Lower lobe of right lung (tissue), 2 donors: ENCODE measurements around the gene TPM3. TPM values are rescaled to one million over a fixed set of nuclear protein-coding genes. Genes with fewer than 3 reads are reported as not detected.

ENCODE experiments used
- ATAC-seq, 2 donors: fragments of 200-7000 bp; cut with Tn5 transposase; one replicate each; pipeline ENCODE4 v1.9.1; 2020 to 2022; ENCODE audit warnings: mild to moderate bottlenecking in 2 of 2, moderate library complexity in 2 of 2
- DNase-seq: peaks from one replicate; pipeline ENCODE4 v3.0.0-alpha.2; 2020
- H3K27ac ChIP-seq: fragments of 200-600 bp; one replicate; pipeline ENCODE4 v1.8.0; 2022
- H3K27me3 ChIP-seq: fragments of 200-600 bp; one replicate; pipeline ENCODE4 v1.8.0; 2022; ENCODE audit warnings: low read depth
- H3K36me3 ChIP-seq: fragments of 200-600 bp; one replicate; pipeline ENCODE4 v1.8.0; 2022; ENCODE audit warnings: mild to moderate bottlenecking
- H3K4me1 ChIP-seq: fragments of 200-600 bp; one replicate; pipeline ENCODE4 v1.8.0; 2022
- H3K4me3 ChIP-seq: fragments of 200-600 bp; one replicate; pipeline ENCODE4 v1.8.0; 2022; ENCODE audit warnings: mild to moderate bottlenecking
- H3K9me3 ChIP-seq: fragments of 200-600 bp; one replicate; pipeline ENCODE4 v1.8.0; 2022
- intact Hi-C: fragments of 100-400 bp; cut with DNase I; formaldehyde crosslinking; loops from one replicate; pipeline ENCODE4 v1.11.0; 2022
- total RNA-seq: library from RNA; stranded (reverse); fragmentation: NEBNext Ultra II Directional; extraction: Animal tissue kit (Norgen Biotek cat#: 25700); gene quantifications from one replicate; pipeline ENCODE4 v1.2.1, GENCODE V29; 2021
- TF ChIP-seq, protein P1 (sequence below): fragments of 200-600 bp; IDR thresholded peaks from one replicate; pipeline ENCODE4 v1.8.0; 2022; ENCODE audit warnings: antibody characterized with exemption, mild to moderate bottlenecking
- donor health status: DM: no; HTN: yes; CAD: no; lungs with severe emphysema.

Gene TPM3
- total RNA-seq, 1 donor from 2014 or later = 334 TPM

DNA sequence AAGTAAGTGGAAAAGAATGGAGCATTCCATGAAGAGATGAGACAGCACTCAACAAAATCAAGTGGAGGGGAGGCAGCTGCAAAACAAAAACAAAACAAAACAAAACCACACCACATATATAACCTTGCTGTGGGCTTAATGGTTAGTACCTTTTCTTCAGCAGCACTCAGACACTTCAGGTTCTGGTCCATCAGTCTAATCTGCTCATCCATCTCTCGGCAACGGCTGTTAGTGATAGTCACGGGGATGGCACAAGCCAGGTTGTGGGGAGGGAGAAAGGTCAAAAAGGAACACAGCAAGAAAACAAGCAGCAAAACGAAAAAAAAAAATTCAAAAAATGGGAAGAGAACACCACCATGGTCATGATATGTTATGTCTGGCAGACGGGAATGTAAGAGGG, 20.0 kb downstream of the TPM3 start:
- Histone ChIP-seq H3K36me3 (peaks cover 93% of the 10 kb centered on the region), H3K27me3 (no peaks in the 10 kb centered on the region), H3K27ac (no peak overlapping the region), H3K4me1 (peaks cover 19% of the 10 kb centered on the region), H3K9me3 (no peaks in the 10 kb centered on the region), H3K4me3 (no peak overlapping the region)
- DNase-seq = no peak
- intact Hi-C loops = no loop called here
- ATAC-seq = no peak
- TF ChIP-seq, protein P1, sequence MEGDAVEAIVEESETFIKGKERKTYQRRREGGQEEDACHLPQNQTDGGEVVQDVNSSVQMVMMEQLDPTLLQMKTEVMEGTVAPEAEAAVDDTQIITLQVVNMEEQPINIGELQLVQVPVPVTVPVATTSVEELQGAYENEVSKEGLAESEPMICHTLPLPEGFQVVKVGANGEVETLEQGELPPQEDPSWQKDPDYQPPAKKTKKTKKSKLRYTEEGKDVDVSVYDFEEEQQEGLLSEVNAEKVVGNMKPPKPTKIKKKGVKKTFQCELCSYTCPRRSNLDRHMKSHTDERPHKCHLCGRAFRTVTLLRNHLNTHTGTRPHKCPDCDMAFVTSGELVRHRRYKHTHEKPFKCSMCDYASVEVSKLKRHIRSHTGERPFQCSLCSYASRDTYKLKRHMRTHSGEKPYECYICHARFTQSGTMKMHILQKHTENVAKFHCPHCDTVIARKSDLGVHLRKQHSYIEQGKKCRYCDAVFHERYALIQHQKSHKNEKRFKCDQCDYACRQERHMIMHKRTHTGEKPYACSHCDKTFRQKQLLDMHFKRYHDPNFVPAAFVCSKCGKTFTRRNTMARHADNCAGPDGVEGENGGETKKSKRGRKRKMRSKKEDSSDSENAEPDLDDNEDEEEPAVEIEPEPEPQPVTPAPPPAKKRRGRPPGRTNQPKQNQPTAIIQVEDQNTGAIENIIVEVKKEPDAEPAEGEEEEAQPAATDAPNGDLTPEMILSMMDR = no peak

DNA sequence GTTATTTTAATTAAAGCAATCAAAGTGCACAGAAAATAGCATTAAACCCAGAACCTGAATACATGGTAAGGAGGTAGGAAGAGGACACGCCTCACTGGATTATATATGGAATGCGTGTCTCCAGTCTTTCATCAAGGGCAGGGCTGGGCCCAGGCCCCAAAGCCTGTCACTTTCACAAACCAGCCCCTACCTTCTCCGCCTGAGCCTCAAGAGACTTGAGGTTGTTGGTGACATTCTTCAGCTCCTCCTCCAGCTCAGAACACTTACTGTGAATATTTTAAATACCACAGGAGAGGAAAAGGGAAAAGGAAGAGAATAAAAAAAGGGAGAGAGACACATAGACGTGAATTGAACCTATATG, 20.7 kb downstream of the TPM3 start:
- Histone ChIP-seq H3K4me1 (peaks cover 12% of the 10 kb centered on the region), H3K36me3 (peaks cover 100% of the 10 kb centered on the region), H3K27me3 (no peaks in the 10 kb centered on the region), H3K4me3 (no peak overlapping the region), H3K27ac (no peak overlapping the region), H3K9me3 (no peaks in the 10 kb centered on the region)
- DNase-seq (no peak), ATAC-seq (peak; percentile 66 to 73)
- intact Hi-C loops = no loop called here
- TF ChIP-seq, protein P1 = no peak

DNA sequence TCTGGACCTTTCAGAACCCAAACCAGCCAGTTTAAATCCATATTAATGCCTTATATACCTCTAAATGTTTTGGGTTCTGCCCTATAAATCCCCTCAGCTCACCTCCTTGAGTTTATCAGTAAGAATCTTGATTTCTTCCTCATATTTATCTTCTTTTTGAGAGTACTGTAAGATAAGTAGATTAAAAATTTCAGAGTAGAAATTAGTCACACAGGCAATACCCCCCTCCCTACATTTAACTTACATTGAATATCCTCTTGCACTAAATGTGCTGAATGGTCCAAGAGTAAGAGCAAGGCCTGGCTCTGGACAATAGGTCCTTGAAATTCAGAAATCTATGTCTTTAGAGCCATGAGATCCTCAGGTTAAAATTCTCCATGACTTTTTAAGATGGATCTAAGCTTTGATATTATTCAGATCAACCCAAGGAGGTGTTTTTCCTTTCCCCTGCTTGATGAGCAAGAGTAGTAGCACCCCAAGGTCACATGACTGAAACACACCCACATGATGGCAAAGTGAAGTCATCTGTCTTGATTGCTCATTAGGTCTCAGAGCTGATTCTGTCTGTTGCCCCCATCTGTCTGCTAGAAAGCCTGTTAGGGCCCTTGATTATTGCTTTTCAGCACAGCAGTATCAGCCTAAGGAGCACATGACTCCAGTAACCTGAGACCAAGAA, 21.2 kb downstream of the TPM3 start:
- no peaks in the 10 kb centered on the region for H3K27me3 ChIP-seq

DNA sequence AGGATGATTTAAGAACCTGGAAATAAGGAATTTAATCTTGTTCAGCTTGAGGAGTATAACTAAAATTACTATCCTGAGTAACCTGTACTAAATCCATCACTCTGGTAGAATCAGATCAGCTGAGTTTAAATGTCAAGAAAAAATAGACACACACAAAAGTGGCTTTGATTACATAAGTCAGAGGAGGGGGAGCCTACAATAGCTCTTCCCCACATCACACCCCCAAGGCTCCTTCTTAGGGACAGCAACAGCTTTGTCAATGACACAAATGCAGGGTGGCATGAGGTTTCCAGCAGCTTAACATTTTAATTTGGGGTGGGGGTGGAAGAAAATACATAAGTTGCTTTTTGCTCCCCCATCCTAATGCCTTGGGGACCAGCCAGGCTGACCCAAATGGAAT, 24.4 kb downstream of the TPM3 start:
- no peaks in the 10 kb centered on the region for H3K4me1 ChIP-seq
- ATAC-seq (no peak), DNase-seq (no peak)
- no peaks in the 10 kb centered on the region for H3K27me3 ChIP-seq
- peaks cover 100% of the 10 kb centered on the region for H3K36me3 ChIP-seq
- TF ChIP-seq, protein P1 = no peak
- no peak overlapping the region for H3K4me3 ChIP-seq
- intact Hi-C loops = no loop called here
- no peak overlapping the region for H3K27ac ChIP-seq
- no peaks in the 10 kb centered on the region for H3K9me3 ChIP-seq

More for the DNA sequence above, 21.2 kb downstream of the TPM3 start:
- intact Hi-C loops = no loop called here
- H3K4me3 ChIP-seq = no peak overlapping the region
- ATAC-seq (peak in 1 of 2 donors; percentile 34), DNase-seq (no peak)
- H3K36me3 ChIP-seq = peaks cover 100% of the 10 kb centered on the region
- H3K9me3 ChIP-seq = no peaks in the 10 kb centered on the region
- TF ChIP-seq, protein P1 = no peak
- peak overlapping the region; percentile 2 for H3K27ac ChIP-seq
- peaks cover 7% of the 10 kb centered on the region for H3K4me1 ChIP-seq

DNA sequence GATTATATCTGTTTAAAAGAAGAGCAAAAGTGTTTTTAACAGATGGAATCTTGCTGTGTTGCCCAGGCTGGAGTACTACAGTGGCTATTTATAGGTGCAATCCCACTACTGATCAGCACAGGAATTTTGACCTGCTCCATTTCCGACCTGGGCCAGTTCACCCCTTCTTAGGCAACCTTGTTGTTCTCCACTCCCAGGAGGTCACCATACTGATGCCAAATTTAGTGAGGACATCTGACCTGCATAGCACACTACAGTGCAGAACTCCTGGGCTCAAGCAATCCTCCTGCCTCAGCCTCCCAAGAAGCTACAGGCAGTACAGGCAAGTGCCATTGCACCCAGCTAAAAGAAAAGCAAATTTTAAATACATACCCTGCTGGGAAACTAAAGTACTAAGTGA, 25.7 kb downstream of the TPM3 start:
- no peak for ATAC-seq
- H3K27me3 ChIP-seq = no peaks in the 10 kb centered on the region
- intact Hi-C loops = no loop called here
- no peaks in the 10 kb centered on the region for H3K4me1 ChIP-seq
- peaks cover 99% of the 10 kb centered on the region for H3K36me3 ChIP-seq
- H3K9me3 ChIP-seq = no peaks in the 10 kb centered on the region
- H3K27ac ChIP-seq = no peak overlapping the region
- TF ChIP-seq, protein P1 = no peak
- no peak overlapping the region for H3K4me3 ChIP-seq
- DNase-seq = no peak
